Astrocyte of the spinal cord (primary cell): Measurements from ENCODE around the gene CATSPER4.
A peak's percentile ranks its signal among the peaks of the same experiment; 100 is the strongest.
"Not testable (repeated sequence)": the region's sequence is repeated elsewhere in the genome, so short reads cannot be mapped to it uniquely, and the experiment has no call there.

Experiments
- DNase-seq: peaks from one replicate; pipeline ENCODE4 v3.0.0; 2011; ENCODE audit warnings: low read depth, low spot score
- H3K4me3 ChIP-seq: 2 replicates; pipeline ENCODE4 v1.5.1; 2011; ENCODE audit warnings: low read depth, mild to moderate bottlenecking, low read length, moderate library complexity
- in situ Hi-C: cut with HindIII; loops from 2 replicates; pipeline ENCODE4 v1.10.0; 2017; ENCODE audit warnings: low sequenced_read_pairs
- TF ChIP-seq, protein P1 (sequence below): IDR thresholded peaks from 2 replicates; pipeline ENCODE4 v1.5.1; 2012; ENCODE audit warnings: low read depth, mild to moderate bottlenecking, low read length, inconsistent platforms

The CATSPER4 gene

GRCh38 chr1:26224606-26225005 lies 34.2 kb downstream of the CATSPER4 start:
- no peak for DNase-seq
- H3K4me3 ChIP-seq: no peak overlapping the region
- TF ChIP-seq, protein P1, sequence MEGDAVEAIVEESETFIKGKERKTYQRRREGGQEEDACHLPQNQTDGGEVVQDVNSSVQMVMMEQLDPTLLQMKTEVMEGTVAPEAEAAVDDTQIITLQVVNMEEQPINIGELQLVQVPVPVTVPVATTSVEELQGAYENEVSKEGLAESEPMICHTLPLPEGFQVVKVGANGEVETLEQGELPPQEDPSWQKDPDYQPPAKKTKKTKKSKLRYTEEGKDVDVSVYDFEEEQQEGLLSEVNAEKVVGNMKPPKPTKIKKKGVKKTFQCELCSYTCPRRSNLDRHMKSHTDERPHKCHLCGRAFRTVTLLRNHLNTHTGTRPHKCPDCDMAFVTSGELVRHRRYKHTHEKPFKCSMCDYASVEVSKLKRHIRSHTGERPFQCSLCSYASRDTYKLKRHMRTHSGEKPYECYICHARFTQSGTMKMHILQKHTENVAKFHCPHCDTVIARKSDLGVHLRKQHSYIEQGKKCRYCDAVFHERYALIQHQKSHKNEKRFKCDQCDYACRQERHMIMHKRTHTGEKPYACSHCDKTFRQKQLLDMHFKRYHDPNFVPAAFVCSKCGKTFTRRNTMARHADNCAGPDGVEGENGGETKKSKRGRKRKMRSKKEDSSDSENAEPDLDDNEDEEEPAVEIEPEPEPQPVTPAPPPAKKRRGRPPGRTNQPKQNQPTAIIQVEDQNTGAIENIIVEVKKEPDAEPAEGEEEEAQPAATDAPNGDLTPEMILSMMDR: no peak
- in situ Hi-C loops: no loop called here

GRCh38 chr1:26225033-26225831 lies 34.8 kb downstream of the CATSPER4 start:
- peak; percentile 7 for DNase-seq
- TF ChIP-seq, protein P1: no peak
- peak overlapping the region; percentile 38 for H3K4me3 ChIP-seq
- in situ Hi-C loops: no loop called here

DNA sequence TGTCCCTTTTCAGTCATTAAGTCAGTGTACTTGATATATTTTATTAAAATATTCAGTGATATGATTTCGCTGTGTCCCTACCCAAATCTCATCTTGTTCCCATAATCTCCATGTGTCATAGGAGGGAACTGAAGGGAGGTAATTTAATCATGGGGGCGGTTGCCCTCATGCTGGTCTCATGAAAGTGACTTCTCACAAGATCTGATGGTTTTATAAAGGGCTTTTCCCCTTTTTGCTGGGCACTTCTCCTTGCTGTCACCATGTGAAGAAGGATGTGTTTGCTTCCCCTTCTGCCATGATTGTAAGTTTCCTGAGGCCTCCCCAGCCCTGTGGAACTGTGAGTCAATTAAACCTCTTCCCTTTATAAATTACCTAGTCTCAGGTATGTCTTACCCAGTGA lies 40.3 kb downstream of the CATSPER4 start:
- H3K4me3 ChIP-seq, DNase-seq, in situ Hi-C loops: not testable (repeated sequence)

- peak within 1 kb of the TSS; percentile 93 for H3K4me3 ChIP-seq
- in situ Hi-C loops: no loop called here
- peak; percentile 98 for DNase-seq
- TF ChIP-seq, protein P1: peak; percentile 90
Observed at GRCh38 chr1:26233903-26234643, 43.7 kb downstream of the CATSPER4 start, which contains the start of gene CEP85. CEP85 (plus strand) TSS chr1:26234200; CDS start chr1:26239784, 5,584 bp downstream.

DNA sequence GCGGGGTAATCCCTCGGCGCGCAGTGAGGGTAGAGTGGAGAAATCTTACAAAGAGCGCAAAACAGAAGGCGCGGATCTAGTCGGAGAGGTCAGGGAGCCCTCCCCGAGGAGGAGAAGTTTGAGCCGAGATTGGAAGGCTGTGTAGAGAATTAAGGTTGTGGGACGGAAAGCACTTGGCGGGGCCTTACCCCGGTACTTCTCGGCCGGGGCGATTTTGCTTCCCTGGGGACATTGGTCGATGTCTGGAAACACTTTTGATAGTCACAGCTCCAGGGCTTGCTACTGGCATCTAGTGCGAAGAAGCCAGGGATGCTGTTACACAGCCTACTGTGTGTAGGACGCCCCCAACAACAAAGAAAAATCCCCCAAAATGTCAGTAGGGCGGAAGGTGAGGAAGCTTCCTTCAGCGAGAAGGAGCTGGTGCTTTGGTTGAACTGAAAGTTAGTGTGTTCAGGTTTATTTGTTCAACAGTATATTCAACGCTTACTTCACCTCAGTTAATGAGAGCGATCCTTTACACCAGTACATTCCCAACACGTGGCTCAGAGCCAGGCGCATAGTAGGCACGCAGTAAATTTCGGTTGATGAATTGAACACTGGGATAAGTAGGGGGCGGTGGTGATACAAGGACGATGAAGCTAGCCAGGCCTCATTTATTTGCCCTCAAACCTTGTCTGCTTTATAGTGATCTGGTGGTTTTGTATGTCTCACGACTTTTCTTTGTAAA lies 44.4 kb downstream of the CATSPER4 start:
- TF ChIP-seq, protein P1: no peak
- DNase-seq: peak; percentile 18
- in situ Hi-C loops: no loop called here
- H3K4me3 ChIP-seq: peak overlapping the region; percentile 93

DNA sequence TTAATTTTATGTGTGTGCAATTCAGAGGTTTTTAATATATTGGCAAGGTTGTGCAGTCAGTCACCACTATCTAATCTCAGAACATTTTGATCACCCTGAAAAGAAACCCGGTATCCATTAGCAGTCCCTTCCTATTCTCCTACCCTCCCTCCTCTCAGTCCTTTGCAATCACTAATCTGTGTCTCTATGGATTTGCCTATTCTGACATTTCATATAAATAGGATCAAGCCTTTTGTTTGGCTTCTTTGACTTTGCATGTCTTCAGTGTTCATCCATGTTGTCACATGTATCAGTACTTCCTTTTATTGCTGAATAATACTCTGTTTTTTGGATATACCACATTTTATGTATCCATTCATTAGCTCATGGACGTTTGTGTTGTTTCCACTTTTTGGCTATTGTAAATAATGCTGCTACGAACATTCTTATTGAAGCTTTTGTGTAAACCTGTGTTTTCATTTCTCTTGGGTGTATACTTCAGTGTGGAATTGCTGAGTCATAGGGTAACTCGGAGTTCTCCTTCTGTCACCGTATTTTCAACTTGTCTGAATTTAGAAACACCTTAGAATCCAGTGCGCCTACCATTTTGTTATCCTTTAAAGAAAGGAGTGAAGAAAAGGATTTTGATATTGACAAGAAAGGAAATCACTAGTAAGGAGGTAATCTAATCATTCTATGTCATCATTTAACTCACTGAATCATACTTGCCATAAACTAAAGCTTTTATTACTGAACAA lies 47.0 kb downstream of the CATSPER4 start:
- TF ChIP-seq, protein P1: no peak
- in situ Hi-C loops: no loop called here
- no peak overlapping the region for H3K4me3 ChIP-seq
- DNase-seq: peak; percentile 58
